GM21423 (cell line): ENCODE results near the gene LTB.
"Not testable (repeated sequence)": the region's sequence is repeated elsewhere in the genome, so short reads cannot be mapped to it uniquely, and the experiment has no call there.

Experiments
- ATAC-seq: cut with Tn5 transposase; IDR thresholded peaks from one replicate; pipeline ENCODE4 v1.9.1; 2021; ENCODE audit warnings: mild to moderate bottlenecking, moderate library complexity; ENCODE audit not compliant: unreplicated experiment

LTB gene

GRCh38 chr6:31556307-31556706 lies 25.9 kb downstream of the LTB start:
- no peak for ATAC-seq

GRCh38 chr6:31551371-31551770 lies 30.9 kb downstream of the LTB start:
- not testable (repeated sequence) for ATAC-seq

- ATAC-seq = no peak
These were observed 33.7 kb downstream of the LTB start for GRCh38 chr6:31548544-31548873.

DNA sequence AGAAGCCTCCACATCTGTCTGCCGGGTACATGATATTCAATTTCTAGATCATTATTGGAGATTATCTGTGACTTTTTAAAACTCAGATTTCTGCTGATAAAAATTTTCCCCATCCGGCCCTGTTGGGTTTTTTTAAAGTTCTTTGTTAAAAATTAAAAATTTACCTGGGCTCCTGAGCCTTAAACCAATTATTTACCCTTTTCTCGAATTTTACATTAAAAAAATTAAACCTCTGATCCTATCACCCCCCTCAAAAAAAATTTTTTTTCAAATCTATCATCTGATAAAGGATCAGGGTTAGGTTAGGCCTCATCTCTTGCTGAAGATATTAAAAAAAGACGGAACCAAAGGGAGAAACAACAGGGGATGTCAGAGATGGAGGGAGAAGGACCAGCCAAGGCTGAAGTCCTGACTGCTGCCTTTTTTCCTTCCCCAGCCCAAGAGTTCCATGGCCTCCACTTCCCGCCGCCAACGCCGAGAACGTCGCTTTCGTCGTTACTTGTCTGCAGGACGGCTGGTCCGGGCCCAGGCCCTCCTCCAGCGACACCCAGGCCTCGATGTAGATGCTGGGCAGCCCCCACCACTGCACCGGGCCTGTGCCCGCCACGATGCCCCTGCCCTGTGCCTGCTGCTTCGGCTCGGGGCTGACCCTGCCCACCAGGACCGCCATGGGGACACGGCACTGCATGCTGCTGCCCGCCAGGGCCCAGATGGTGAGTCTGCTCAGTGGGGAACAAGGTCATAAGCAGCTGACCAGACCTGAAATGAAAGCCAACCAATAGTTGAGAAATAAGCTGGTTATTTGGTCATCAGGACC lies 34.3 kb downstream of the LTB start:
- no peak for ATAC-seq

- ATAC-seq = peak; percentile 75
These were observed 35.1 kb downstream of the LTB start, which contains the start of gene NFKBIL1 for GRCh38 chr6:31546958-31547726. NFKBIL1 (plus strand) TSS chr6:31547608; CDS start chr6:31547695, 87 bp downstream.

DNA sequence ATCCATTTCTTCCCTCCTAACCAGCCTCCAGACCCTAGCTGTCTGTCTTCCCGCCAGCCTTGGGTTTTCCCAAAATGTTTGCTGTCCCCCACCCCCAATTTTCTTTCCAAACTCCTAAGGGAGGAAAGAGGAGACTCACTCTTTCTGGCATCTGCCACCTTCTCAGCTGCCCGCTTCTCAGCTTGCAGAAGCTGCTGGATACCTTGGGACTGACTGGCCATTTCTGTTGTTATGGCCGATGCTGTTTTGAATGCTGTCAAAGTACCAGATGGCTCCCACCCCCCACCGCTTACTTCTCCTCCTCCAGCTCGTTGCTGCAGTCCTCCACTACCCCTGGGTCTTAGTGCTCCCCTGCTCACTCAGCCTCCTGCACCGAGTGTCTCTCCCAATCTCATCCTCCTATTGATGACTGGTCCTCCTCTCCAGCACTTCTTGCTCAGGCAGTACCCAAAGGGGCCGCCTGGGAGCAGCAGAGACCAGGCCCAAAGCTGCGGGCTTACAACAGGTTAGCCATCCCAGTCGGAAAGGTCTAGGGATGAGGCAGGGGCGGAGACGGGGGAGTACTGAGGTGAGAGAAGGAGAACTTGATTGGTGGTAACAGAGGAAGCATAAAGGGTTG lies 35.8 kb downstream of the LTB start, which contains the start of gene ATP6V1G2:
ATP6V1G2 (minus strand) TSS at position 270 of the 619 bp plus-strand sequence; CDS start at position 221, 49 bp downstream.
- ATAC-seq = peak; percentile 35

DNA sequence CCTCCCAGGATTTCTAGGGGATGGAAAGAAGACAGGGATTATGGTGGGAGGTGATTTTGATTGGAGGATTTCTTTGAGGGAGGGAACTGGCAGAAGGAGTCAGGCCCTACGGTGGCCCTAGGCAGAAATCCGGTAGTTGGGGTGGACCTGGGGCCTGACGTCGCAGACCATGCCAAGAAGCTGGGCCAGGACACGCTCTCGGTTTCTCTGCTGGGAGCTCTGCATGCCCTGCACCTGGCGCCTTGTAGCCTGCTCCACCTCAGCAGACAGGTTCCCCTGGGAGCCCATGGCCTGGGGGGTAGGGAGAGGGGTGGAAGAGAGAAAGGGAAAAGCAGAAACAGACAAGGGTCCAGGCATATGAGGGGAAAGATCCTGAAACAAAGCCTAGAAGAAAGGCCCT lies 36.9 kb downstream of the LTB start:
- no peak for ATAC-seq

DNA sequence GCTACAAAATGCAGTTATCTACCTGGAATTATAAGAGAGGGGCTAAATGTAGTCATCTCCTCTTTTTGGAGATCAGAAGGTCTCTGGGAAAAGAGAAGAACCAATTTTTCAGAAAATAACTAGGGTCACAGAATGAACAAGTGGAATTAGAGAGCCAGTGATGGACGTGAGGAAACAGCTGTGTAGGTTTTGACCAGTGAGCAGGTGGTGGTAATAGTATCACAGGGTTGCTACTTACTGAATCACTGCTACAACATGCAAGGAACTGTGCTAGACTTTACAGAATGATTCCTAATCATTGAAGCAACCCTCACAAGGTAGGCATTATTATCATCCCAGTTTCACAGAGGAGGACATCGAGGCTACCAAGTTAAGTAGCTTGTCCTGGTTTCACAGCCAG lies 37.5 kb downstream of the LTB start:
- ATAC-seq = no peak

- no peak for ATAC-seq
These were observed 38.6 kb downstream of the LTB start for GRCh38 chr6:31543639-31544038.

DNA sequence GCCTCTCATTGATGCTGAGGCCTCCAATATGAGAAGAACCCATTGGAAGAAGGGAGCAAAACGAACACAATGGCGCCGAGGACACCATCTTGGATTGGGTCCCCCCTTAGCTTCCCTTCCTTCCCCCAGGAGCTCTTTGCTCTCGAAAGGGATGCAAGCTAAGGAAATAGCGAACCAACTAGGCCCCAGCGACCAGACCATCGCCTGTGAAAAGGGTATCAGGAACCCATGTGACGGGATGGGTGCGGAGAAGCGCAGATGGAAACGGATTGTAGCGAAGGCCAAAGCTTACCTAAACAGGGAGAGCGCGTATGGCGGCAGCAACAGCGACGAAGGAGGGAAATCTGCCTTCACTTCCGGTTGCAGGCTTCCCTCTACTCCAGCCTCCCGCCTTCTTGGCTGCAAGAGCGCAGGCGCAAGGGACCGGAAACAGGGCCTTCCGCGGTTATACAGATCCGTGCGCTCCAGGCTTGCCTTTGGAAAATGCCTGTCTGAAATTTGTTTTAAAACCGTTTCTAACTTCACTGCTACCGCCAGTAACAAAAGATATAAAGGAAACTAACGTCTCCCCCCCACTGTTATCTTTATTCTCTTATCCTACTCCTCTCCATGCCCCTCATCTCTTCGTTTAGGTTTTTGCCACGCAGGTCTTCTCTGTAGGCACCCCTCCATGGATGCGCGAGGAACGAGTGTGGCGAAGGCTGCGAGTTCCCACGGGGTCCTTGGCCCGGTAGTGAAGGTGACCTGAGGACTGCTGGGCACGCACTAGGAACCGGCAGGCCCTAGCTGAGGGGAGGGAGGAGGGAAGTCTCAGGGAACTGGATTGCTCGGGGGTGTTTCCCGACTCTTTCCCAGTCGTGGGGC lies 40.3 kb downstream of the LTB start, which contains the start of gene DDX39B:
DDX39B (minus strand) TSS at position 346 of the 864 bp plus-strand sequence. CDS start 1,471 bp downstream, outside the sequence.
- peak; percentile 70 for ATAC-seq

GRCh38 chr6:31541059-31541657 lies 41.1 kb downstream of the LTB start:
- ATAC-seq = no peak

GRCh38 chr6:31540640-31541039 lies 41.6 kb downstream of the LTB start:
- ATAC-seq = no peak

DNA sequence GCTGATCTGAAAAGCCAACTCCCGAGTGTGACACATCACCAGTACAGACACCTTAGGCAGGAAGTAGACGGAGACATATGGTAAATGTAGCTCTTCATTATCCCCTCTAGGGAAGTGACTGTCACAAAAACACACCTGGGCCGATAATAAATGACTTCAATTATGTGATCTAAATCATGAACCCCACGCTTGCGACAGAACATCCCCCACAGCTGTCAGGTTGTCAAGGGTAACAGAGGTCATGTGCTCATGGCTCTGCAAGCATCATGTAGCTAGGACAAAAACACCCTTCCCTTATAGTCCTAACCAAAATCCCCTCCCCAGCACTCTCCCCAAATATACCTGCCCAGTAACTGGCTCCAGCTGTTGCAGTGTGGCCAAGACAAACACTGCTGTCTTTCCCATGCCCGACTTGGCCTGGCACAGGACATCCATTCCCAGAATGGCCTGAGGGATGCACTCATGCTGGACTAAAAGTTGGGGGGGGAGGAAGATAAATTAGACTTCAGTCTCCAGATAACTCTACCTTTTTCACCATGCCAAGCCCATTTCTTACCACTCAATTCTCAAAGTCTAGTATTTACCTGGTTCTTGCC lies 43.3 kb downstream of the LTB start:
- ATAC-seq = no peak

- ATAC-seq = no peak
These were observed 46.5 kb downstream of the LTB start for GRCh38 chr6:31535538-31536324.

- no peak for ATAC-seq
These were observed 47.6 kb downstream of the LTB start for GRCh38 chr6:31534521-31535040.

DNA sequence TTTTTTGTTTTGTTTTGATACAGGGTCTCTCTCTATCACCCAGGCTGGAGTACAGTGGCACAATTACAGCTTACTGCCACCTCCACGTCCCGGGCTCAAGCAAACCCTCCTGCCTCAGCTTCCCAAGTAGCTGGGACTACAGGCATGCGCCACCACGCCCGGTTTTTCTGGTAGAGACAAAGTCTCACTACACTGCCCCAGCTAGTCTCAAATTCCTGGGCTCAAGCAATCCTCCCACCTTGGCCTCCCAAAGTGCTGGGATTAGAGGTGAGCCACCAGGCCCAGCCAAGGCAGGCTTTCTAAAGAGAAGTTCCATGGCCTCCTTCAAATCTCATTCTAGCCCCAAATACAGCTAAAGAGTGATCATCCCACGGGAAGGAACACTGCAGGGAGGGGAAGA lies 48.2 kb downstream of the LTB start:
- no peak for ATAC-seq

DNA sequence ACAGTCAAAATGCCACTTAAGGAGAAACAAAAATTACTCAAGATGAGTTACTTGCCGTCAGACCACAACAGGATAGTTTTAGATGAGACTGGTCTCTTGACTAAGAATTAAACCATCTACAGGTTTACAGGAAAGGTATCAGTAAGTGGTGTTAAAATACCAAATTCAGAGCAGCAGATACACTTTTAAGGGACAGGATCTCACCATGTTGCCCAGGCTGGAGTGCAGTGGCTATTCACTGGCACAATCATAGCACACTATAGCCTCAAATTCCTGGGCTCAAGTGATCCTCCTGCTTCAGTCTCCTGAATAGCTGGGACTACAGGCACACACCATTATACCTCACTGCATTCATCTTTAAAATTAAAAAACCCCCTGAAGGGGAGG lies 48.8 kb downstream of the LTB start:
- ATAC-seq = no peak

DNA sequence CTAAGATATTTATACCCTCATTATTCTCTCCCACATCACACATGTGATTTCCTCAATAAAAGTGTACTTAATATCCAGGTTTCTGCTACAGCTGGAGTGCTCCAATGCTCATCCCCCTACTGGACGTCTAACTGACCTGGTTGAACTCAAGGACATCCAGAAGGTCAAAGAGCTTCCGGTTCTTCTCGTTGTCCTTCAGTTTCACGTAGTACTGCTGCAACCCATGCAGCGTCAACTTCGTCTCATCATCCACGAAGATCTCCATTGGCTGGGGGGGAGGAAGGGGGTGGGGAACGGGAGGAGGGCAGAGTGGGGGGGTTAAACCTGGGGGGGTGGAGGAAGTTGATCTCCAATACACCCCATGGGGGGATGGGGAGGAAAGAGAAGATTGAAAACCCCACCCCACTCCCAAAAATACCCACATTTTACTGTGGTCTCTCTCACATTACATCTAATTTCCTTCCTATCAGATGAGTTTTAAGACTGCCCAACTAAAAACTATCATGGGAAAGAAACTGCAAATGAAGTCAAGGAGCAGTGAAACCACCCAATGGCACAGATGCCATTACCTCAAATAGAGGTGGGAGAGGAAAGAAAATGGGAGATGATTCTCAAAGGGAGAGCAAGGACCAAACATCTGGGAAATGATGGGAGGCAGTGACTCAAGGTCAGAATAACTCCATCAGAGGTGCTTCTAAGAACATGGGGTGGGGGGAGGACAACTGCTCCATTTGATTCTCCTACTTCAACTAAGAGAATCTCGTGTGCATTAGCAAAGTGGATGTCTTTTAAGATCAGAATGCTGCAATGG lies 49.4 kb downstream of the LTB start:
- ATAC-seq = no peak
